NCI-H146 treated with DMSO at 0.1 percent for 48 hours (cell line): ENCODE results near the gene METTL6.
"Not testable (repeated sequence)": the region's sequence is repeated elsewhere in the genome, so short reads cannot be mapped to it uniquely, and the experiment has no call there.

Experiments used
- DNase-seq: peaks from one replicate; lab custom pipeline; 2025; ENCODE audit not compliant: unreplicated experiment; lab: John Stamatoyannopoulos, UW

The METTL6 gene

DNA sequence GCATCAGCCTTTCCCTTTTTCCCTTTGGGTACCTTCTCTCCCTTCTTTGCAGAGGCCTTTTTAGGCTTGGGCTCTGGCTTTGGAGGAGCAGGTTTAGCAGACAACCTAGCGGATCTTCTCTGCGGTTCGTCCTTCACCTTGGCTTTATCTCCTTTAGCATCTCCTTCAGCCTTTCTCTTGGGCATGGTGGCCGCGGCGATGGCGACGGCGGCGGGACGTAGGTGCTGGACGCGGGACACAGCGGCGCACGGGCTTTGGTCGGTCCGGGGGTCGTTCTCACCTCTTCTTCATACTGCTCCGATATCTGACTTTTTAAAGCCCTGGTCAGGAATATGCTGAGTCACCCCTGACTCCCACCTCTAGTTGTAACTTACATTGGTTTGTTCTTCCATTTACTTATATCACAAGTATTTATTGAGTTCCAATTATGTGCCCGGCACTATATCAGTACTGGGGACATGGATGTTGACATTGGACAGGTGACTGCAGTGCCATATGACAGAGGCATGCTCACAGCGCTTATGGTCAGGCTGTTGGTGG lies 51.8 kb downstream of the METTL6 start:
- DNase-seq: no peak

DNA sequence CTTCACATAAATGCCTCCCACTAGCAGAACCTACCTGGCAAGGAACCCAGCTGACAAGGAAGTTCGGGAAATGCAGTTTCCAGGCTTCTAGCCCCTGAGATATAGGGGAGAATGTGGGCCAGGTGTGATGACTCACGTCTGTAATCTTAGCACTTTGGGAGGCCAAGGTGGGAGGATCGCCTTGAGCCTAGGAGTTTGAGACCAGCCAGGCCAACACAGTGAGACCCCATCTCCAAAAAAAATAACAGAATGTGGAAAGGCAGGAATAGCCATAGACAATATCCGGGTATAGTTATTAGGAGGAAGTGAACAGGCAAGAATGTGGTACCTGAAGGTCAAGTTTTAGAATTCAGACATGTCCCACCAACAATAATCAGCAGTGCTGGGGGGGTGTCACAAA lies 54.4 kb downstream of the METTL6 start:
- no peak for DNase-seq

DNA sequence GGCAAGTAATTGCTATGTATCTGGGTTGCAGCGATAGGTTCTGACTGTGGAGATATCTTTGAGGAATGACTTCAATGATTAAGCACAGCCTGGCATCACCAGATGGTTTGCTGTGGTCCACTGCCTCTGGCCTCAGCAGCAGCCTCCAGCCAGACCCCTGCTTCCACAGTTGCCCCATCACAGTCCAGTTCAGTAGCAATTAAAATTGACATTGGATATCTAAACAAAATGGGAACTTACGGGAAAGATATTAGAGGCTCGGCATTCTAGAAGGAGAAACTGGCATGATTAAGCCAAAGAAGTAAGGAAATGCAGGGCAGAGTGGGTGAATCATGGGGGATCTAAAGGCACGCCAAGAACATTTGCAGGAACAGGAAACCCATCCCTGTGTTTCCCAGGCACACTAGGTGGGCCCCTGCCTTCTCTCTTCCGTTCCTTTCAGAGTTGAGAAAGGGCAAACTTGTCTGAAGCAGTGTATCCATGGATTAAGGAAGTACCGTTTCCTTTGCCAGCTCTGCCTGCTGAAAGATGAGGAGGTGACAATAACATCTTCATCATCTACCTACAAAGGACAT lies 58.7 kb downstream of the METTL6 start:
- no peak for DNase-seq

DNA sequence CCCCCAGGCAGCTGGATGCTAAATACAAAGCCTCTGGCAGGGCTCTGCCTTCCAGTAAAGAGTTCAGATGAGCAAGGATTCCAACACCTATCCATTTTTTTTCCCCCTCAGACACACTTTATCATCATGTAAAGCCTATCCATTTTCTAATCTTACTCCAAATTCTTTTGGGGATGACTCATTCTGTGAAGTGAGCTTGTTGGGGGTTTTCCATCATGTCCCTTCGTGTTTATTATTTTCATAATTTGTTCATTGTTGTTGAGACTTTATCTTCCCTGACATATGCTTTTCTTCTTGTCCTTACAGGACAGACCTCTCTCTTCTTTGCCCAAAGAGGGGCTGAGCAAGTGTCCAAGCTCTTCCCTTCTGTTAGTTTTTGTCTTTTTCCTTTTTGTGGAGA lies 60.3 kb downstream of the METTL6 start:
- no peak for DNase-seq

DNA sequence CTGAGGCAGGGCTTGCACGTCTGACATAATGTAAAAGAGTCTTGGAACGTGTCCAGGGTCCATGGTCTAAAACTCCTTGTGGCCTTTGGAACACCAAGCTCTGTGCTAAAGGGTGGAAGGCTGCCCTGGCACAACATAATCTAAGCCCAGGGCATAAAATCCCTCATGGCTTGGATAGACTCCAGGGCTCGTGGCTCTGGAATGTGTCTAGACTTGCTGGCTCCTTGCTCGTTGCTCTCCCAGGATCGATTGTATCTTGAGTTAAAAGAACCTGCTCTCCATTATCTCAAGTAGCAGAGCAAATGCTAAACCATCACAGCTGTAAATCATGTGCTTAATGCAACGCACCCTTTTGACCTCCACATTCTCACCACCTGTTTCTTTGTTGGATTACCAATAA lies 63.3 kb downstream of the METTL6 start:
- DNase-seq: not testable (repeated sequence)

DNA sequence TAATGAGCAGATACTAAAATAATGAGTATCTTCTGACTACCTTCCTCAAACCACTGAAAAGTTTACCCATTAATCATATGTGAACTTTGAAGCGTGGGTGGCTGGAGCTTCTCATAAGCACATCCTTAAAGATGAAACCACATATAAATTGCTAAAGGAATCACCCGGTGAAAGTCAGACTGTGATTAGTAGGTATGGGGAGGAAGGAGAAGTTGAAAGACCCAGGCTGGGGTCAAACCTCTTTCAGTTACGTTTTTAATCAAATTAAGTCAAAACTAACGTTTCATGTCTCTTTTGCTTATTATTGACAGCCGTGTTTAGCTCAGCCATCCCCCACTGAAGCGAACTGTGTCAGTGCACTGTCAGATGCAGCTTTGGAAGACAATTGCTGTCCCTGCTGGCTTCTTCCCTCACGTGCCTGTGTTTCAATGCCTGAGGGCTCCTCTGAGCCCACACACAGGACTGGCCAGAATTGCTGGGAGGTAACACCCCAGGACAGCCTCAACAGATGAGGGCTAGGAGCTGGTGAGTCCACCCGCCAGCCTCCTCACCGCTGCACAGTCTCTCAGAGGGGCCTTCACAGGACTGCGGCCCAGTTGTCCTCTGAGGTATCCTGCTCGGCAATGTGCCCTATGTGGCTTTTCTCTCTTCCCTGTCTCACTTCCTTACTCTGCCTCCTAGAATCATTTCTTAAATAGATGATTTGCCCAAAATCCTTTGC lies 65.7 kb downstream of the METTL6 start:
- DNase-seq: no peak

DNA sequence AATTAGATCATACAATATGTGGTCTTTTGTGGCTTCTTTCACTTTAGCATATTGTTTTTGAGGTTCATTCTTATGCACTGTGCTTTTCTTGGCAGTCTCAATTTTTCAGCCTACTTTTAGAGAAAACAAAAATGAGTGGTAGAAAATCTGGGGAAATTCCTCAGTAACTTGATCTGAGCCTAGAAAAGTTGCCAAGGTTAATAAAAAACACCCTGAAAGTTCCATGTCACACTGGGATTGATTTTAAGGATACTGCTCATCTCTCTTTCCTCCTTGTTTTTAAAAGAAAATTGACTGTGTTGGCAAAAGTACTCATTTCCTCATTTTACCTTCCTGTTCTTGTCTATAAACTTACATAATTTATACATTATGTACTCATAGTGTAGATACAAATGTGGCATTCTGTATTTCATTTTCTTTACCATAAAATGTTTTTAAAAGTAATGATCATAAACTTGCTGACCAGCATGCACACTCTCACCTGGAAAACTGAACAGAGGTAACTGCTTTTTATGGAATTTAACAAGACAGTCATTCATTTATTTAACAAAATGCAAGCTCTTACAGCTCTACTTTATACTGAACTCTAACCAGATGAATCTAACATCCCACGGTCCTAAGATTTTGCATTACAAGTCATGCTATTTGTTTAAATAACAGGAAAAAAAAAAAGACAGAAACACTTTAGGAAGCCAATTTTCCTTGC lies 66.4 kb downstream of the METTL6 start:
- no peak for DNase-seq
